Right renal cortex interstitium (tissue), 3 donors: ENCODE results near the gene LACC1. TPM values are rescaled to one million over a fixed set of nuclear protein-coding genes. Genes with fewer than 3 reads are reported as not detected.

Experiments
- DNase-seq, 3 donors: peaks; one replicate each; pipeline ENCODE4 v3.0.0-alpha.2; 2013; ENCODE audit warnings: low read depth in 3 of 3, low spot score in 2 of 3
- polyA plus RNA-seq, 3 donors: library from polyadenylated mRNA; unstranded; fragments of 120-200 nt; gene quantifications; one replicate each; pipeline ENCODE4 v1.2.1, GENCODE V29; 2013; ENCODE audit not compliant: insufficient read length in 3 of 3

LACC1 gene
- polyA plus RNA-seq, 3 donors: 4.0 to 4.6 (median 4.1) TPM

- DNase-seq: no peak
These were observed 1.9 kb downstream of the LACC1 start for GRCh38 chr13:43881580-43881979.

- DNase-seq: no peak
These were observed 3.9 kb downstream of the LACC1 start for GRCh38 chr13:43883631-43884030.

- no peak for DNase-seq
These were observed 4.5 kb downstream of the LACC1 start for GRCh38 chr13:43884222-43884621.

- DNase-seq: no peak
These were observed 14.7 kb downstream of the LACC1 start for GRCh38 chr13:43894438-43894837.

GRCh38 chr13:43895940-43896339 is 16.2 kb downstream of the LACC1 start:
- no peak for DNase-seq

GRCh38 chr13:43905435-43906031 is 25.8 kb downstream of the LACC1 start:
- peak; percentile 54 to 65 (median 55) for DNase-seq

GRCh38 chr13:43908156-43909126 is 28.7 kb downstream of the LACC1 start:
- DNase-seq: peak; percentile 33 to 47 (median 44)

GRCh38 chr13:43910856-43911255 is 31.2 kb downstream of the LACC1 start:
- DNase-seq: no peak

- no peak for DNase-seq
These were observed 31.6 kb downstream of the LACC1 start for GRCh38 chr13:43911278-43911677.

GRCh38 chr13:43911871-43912270 is 32.2 kb downstream of the LACC1 start:
- no peak for DNase-seq

- DNase-seq: no peak
These were observed 35.7 kb downstream of the LACC1 start for GRCh38 chr13:43915451-43915850.

- DNase-seq: no peak
These were observed 37.1 kb downstream of the LACC1 start for GRCh38 chr13:43916828-43917227.

GRCh38 chr13:43918636-43919035 is 38.9 kb downstream of the LACC1 start:
- DNase-seq: no peak

GRCh38 chr13:43920965-43921674 is 41.4 kb downstream of the LACC1 start:
- no peak for DNase-seq

GRCh38 chr13:43924549-43925245 is 45.0 kb downstream of the LACC1 start:
- no peak for DNase-seq

GRCh38 chr13:43929947-43930346 is 50.2 kb downstream of the LACC1 start:
- no peak for DNase-seq

GRCh38 chr13:43933378-43933777 is 53.7 kb downstream of the LACC1 start:
- no peak for DNase-seq

- no peak for DNase-seq
These were observed 54.6 kb downstream of the LACC1 start for GRCh38 chr13:43934273-43934672.

- DNase-seq: no peak
These were observed 56.2 kb downstream of the LACC1 start for GRCh38 chr13:43935878-43936277.

- no peak for DNase-seq
These were observed 56.9 kb downstream of the LACC1 start for GRCh38 chr13:43936647-43937046.

GRCh38 chr13:43937839-43938238 is 58.1 kb downstream of the LACC1 start:
- DNase-seq: no peak
